HEK293 (cell line): ENCODE measurements around the gene PRICKLE3.

Experiments
- CTCF ChIA-PET: fragments of 350-600 bp; formaldehyde crosslinking; extraction: SDS; loops from one replicate; lab custom pipeline; 2021; ENCODE audit warnings: antibody characterized with exemption; lab: Yijun Ruan, JAX
- POLR2A ChIA-PET: fragments of 300-600 bp; formaldehyde crosslinking; extraction: SDS; loops from one replicate; lab custom pipeline; 2020; ENCODE audit warnings: antibody characterized with exemption, inconsistent platforms; lab: Yijun Ruan, JAX
- H3K27ac ChIP-seq: fragments of 200-500 bp; sonication (Bioruptor generic); 2 replicates; pipeline ENCODE4 v1.5.1; 2014; ENCODE audit warnings: low read depth, low read length, control low read depth, inconsistent platforms; ENCODE audit errors: extremely low read depth
- H3K36me3 ChIP-seq, 2 experiments: fragments of 200-500 bp in 1 of 2; sonication (Bioruptor generic) in 1 of 2; 1 replicate in 1 of 2; 2 replicates in 1 of 2; pipeline ENCODE4 v1.5.1; 2014 to 2017; ENCODE audit warnings: inconsistent platforms in 2 of 2, low read length in 2 of 2; ENCODE audit not compliant: control insufficient read depth in 2 of 2, insufficient read depth in 1 of 2
- H3K4me1 ChIP-seq: fragments of 200-500 bp; sonication (Bioruptor generic); 2 replicates; pipeline ENCODE4 v1.5.1; 2014; ENCODE audit warnings: mild to moderate bottlenecking, low read length, inconsistent platforms; ENCODE audit not compliant: control insufficient read depth, insufficient read depth
- H3K4me3 ChIP-seq: 2 replicates; pipeline ENCODE4 v1.5.1; 2011; ENCODE audit warnings: low read depth, mild to moderate bottlenecking, control low read depth, low read length, moderate library complexity
- H3K9me3 ChIP-seq: fragments of 200-500 bp; sonication (Bioruptor generic); 2 replicates; pipeline ENCODE4 v1.5.1; 2014; ENCODE audit warnings: low read depth, low read length, inconsistent platforms; ENCODE audit not compliant: control insufficient read depth, insufficient read depth
- KLF9 ChIP-seq: fragments of 450-650 bp; formaldehyde crosslinking; IDR thresholded peaks from 2 replicates; pipeline ENCODE4 v1.5.1; 2016; ENCODE audit warnings: missing biosample characterization, missing genetic modification characterization, low read depth
- PRDM1 ChIP-seq: fragments of 450-650 bp; formaldehyde crosslinking; IDR thresholded peaks from 2 replicates; pipeline ENCODE4; 2016; ENCODE audit warnings: missing biosample characterization, missing genetic modification characterization
- SP2 ChIP-seq: fragments of 450-650 bp; formaldehyde crosslinking; IDR thresholded peaks from 2 replicates; pipeline ENCODE4 v1.5.1; 2016; ENCODE audit warnings: missing biosample characterization, missing genetic modification characterization
- SP3 ChIP-seq: fragments of 450-650 bp; formaldehyde crosslinking; IDR thresholded peaks from 2 replicates; pipeline ENCODE4 v1.5.1; 2016; ENCODE audit warnings: missing biosample characterization, missing genetic modification characterization
- ZBTB20 ChIP-seq: fragments of 450-650 bp; formaldehyde crosslinking; IDR thresholded peaks from 2 replicates; pipeline ENCODE4 v1.5.1; 2016; ENCODE audit warnings: missing biosample characterization, missing genetic modification characterization
- ZEB2 ChIP-seq: fragments of 450-650 bp; formaldehyde crosslinking; IDR thresholded peaks from 2 replicates; pipeline ENCODE4 v1.5.1; 2016; ENCODE audit warnings: missing biosample characterization, missing genetic modification characterization
- ZFP69B ChIP-seq: fragments of 450-650 bp; formaldehyde crosslinking; IDR thresholded peaks from 2 replicates; pipeline ENCODE4 v1.5.1; 2016; ENCODE audit warnings: missing biosample characterization, missing genetic modification characterization
- ZNF335 ChIP-seq: fragments of 450-650 bp; formaldehyde crosslinking; conservative IDR thresholded peaks from 2 replicates; pipeline ENCODE4 v1.5.1; 2016; ENCODE audit warnings: missing biosample characterization, missing genetic modification characterization
- ZNF350 ChIP-seq: fragments of 450-650 bp; formaldehyde crosslinking; IDR thresholded peaks from 2 replicates; pipeline ENCODE4 v1.5.0; 2017; ENCODE audit warnings: missing biosample characterization, mild to moderate bottlenecking, missing genetic modification characterization
- ZNF366 ChIP-seq: fragments of 450-650 bp; formaldehyde crosslinking; conservative IDR thresholded peaks from 2 replicates; pipeline ENCODE4 v1.5.1; 2016; ENCODE audit warnings: missing biosample characterization, missing genetic modification characterization
- ZNF391 ChIP-seq: fragments of 450-650 bp; formaldehyde crosslinking; IDR thresholded peaks from 2 replicates; pipeline ENCODE4 v1.5.1; 2016; ENCODE audit warnings: low read depth, missing biosample characterization, missing genetic modification characterization, borderline replicate concordance
- ZNF48 ChIP-seq: fragments of 450-650 bp; formaldehyde crosslinking; IDR thresholded peaks from 2 replicates; pipeline ENCODE4 v1.5.1; 2016; ENCODE audit warnings: missing biosample characterization, missing genetic modification characterization
- ZNF600 ChIP-seq: fragments of 450-650 bp; formaldehyde crosslinking; IDR thresholded peaks from 2 replicates; pipeline ENCODE4 v1.5.1; 2016; ENCODE audit warnings: missing biosample characterization, missing genetic modification characterization
- ZNF623 ChIP-seq: fragments of 450-650 bp; formaldehyde crosslinking; IDR thresholded peaks from 2 replicates; pipeline ENCODE4 v1.5.1; 2016; ENCODE audit warnings: missing biosample characterization, missing genetic modification characterization
- ZNF660 ChIP-seq: fragments of 450-650 bp; IDR thresholded peaks from 2 replicates; pipeline ENCODE4 v1.5.1; 2018; ENCODE audit warnings: missing biosample characterization, mild to moderate bottlenecking, missing genetic modification characterization
- TF ChIP-seq, protein P1 (sequence below): fragments of 450-650 bp; formaldehyde crosslinking; IDR thresholded peaks from 2 replicates; pipeline ENCODE4 v1.5.1; 2016; ENCODE audit warnings: missing biosample characterization, missing genetic modification characterization
- TF ChIP-seq, protein P2 (sequence below): fragments of 450-650 bp; formaldehyde crosslinking; IDR thresholded peaks from 2 replicates; pipeline ENCODE4 v1.5.1; 2016; ENCODE audit warnings: missing biosample characterization, missing genetic modification characterization
- TF ChIP-seq, protein P3 (sequence below): fragments of 450-650 bp; formaldehyde crosslinking; conservative IDR thresholded peaks from 2 replicates; pipeline ENCODE4 v1.5.1; 2016; ENCODE audit warnings: low read depth, missing biosample characterization, missing genetic modification characterization
- TF ChIP-seq, protein P4 (sequence below): fragments of 450-650 bp; formaldehyde crosslinking; conservative IDR thresholded peaks from 2 replicates; pipeline ENCODE4 v1.5.1; 2016; ENCODE audit warnings: low read depth, missing biosample characterization, missing genetic modification characterization
- TF ChIP-seq, protein P5 (sequence below): fragments of 450-650 bp; IDR thresholded peaks from 2 replicates; pipeline ENCODE4 v1.5.1; 2018; ENCODE audit warnings: missing biosample characterization, missing genetic modification characterization

Gene PRICKLE3

DNA sequence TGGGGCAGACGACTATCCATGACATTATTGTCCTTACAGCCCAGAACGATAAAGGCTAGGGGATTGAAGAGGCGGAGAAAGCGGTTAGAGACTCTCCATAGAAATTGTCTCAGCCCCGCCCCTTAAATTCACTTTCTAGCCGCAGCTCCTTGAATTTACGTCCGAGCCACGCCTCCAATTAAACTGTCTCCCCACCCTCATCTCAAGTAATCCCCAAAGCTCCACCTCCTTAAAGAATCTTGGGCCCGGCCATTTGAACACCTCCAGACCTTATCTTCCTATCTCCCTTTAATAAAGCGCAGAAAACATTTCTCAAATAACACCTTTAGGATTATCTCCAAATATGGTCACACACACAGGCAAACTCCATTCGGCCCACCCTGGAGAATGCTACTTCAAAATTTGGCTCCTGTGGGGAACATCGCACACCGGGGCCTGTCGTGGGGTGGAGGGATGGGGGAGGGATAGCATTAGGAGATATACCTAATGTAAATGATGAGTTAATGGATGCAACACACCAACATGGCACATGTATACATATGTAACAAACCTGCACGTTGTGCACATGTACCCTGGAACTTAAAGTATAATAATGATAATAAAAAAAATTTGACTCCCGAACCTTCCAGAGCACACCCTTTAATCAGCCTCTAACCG, 30.8 kb downstream of the PRICKLE3 start:
- Histone ChIP-seq H3K36me3 (no peaks in the 10 kb centered on the region), H3K27ac (peak overlapping the region; percentile 79), H3K4me3 (no peak overlapping the region), H3K9me3 (no peaks in the 10 kb centered on the region), H3K4me1 (no peaks in the 10 kb centered on the region)
- CTCF ChIA-PET: interaction anchor here (0.5 to 1.0 kb wide), 15 partner anchors 10 to 1019 kb away, joined by 3 to 14 read pairs (median 4); partner anchors contain the start of gene GPKOW
- POLR2A ChIA-PET: interaction anchor here (0.6 to 1.0 kb wide), 5 partner anchors 11 to 36 kb away, joined by 3 to 10 read pairs (median 5); partner anchors contain the start of gene PLP2
- TF ChIP-seq ZNF48 (tag by site-specific recombination): no peak
- TF ChIP-seq ZFP69B: peak; percentile 60; the same call in 1 of the 2 replicates
- TF ChIP-seq, protein P1, sequence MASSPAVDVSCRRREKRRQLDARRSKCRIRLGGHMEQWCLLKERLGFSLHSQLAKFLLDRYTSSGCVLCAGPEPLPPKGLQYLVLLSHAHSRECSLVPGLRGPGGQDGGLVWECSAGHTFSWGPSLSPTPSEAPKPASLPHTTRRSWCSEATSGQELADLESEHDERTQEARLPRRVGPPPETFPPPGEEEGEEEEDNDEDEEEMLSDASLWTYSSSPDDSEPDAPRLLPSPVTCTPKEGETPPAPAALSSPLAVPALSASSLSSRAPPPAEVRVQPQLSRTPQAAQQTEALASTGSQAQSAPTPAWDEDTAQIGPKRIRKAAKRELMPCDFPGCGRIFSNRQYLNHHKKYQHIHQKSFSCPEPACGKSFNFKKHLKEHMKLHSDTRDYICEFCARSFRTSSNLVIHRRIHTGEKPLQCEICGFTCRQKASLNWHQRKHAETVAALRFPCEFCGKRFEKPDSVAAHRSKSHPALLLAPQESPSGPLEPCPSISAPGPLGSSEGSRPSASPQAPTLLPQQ (tag by site-specific recombination): peak; percentile 41
- TF ChIP-seq SP3 (tag by site-specific recombination): no peak
- peak; percentile 55; the same call in 1 of the 2 replicates for TF ChIP-seq PRDM1 (tag by site-specific recombination)
- no peak for TF ChIP-seq ZNF335
- peak; percentile 10; the same call in 1 of the 2 replicates for TF ChIP-seq ZNF391 (tag by site-specific recombination)
- TF ChIP-seq ZNF623 (tag by site-specific recombination): peak; percentile 18; the same call in 1 of the 2 replicates
- peak; percentile 17 for TF ChIP-seq SP2 (tag by site-specific recombination)
- TF ChIP-seq KLF9: peak; percentile 14; the same call in 1 of the 2 replicates
- TF ChIP-seq ZNF660 (tag by site-specific recombination): no peak; the same call in 1 of the 2 replicates
- TF ChIP-seq, protein P2, sequence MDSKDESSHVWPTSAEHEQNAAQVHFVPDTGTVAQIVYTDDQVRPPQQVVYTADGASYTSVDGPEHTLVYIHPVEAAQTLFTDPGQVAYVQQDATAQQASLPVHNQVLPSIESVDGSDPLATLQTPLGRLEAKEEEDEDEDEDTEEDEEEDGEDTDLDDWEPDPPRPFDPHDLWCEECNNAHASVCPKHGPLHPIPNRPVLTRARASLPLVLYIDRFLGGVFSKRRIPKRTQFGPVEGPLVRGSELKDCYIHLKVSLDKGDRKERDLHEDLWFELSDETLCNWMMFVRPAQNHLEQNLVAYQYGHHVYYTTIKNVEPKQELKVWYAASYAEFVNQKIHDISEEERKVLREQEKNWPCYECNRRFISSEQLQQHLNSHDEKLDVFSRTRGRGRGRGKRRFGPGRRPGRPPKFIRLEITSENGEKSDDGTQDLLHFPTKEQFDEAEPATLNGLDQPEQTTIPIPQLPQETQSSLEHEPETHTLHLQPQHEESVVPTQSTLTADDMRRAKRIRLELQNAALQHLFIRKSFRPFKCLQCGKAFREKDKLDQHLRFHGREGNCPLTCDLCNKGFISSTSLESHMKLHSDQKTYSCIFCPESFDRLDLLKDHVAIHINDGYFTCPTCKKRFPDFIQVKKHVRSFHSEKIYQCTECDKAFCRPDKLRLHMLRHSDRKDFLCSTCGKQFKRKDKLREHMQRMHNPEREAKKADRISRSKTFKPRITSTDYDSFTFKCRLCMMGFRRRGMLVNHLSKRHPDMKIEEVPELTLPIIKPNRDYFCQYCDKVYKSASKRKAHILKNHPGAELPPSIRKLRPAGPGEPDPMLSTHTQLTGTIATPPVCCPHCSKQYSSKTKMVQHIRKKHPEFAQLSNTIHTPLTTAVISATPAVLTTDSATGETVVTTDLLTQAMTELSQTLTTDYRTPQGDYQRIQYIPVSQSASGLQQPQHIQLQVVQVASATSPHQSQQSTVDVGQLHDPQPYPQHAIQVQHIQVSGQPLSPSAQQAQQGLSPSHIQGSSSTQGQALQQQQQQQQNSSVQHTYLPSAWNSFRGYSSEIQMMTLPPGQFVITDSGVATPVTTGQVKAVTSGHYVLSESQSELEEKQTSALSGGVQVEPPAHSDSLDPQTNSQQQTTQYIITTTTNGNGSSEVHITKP: peak; percentile 98
- peak; percentile 71 for TF ChIP-seq ZEB2 (tag by site-specific recombination)
- TF ChIP-seq, protein P3, sequence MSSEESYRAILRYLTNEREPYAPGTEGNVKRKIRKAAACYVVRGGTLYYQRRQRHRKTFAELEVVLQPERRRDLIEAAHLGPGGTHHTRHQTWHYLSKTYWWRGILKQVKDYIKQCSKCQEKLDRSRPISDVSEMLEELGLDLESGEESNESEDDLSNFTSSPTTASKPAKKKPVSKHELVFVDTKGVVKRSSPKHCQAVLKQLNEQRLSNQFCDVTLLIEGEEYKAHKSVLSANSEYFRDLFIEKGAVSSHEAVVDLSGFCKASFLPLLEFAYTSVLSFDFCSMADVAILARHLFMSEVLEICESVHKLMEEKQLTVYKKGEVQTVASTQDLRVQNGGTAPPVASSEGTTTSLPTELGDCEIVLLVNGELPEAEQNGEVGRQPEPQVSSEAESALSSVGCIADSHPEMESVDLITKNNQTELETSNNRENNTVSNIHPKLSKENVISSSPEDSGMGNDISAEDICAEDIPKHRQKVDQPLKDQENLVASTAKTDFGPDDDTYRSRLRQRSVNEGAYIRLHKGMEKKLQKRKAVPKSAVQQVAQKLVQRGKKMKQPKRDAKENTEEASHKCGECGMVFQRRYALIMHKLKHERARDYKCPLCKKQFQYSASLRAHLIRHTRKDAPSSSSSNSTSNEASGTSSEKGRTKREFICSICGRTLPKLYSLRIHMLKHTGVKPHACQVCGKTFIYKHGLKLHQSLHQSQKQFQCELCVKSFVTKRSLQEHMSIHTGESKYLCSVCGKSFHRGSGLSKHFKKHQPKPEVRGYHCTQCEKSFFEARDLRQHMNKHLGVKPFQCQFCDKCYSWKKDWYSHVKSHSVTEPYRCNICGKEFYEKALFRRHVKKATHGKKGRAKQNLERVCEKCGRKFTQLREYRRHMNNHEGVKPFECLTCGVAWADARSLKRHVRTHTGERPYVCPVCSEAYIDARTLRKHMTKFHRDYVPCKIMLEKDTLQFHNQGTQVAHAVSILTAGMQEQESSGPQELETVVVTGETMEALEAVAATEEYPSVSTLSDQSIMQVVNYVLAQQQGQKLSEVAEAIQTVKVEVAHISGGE (tag by site-specific recombination): 0 out of 2 replicates have a peak, but pooled peaks have one; percentile 16
- peak; percentile 70; the same call in 1 of the 2 replicates for TF ChIP-seq ZNF350 (tag by site-specific recombination)
- TF ChIP-seq ZNF366 (tag by site-specific recombination): peak; percentile 83
- TF ChIP-seq, protein P4, sequence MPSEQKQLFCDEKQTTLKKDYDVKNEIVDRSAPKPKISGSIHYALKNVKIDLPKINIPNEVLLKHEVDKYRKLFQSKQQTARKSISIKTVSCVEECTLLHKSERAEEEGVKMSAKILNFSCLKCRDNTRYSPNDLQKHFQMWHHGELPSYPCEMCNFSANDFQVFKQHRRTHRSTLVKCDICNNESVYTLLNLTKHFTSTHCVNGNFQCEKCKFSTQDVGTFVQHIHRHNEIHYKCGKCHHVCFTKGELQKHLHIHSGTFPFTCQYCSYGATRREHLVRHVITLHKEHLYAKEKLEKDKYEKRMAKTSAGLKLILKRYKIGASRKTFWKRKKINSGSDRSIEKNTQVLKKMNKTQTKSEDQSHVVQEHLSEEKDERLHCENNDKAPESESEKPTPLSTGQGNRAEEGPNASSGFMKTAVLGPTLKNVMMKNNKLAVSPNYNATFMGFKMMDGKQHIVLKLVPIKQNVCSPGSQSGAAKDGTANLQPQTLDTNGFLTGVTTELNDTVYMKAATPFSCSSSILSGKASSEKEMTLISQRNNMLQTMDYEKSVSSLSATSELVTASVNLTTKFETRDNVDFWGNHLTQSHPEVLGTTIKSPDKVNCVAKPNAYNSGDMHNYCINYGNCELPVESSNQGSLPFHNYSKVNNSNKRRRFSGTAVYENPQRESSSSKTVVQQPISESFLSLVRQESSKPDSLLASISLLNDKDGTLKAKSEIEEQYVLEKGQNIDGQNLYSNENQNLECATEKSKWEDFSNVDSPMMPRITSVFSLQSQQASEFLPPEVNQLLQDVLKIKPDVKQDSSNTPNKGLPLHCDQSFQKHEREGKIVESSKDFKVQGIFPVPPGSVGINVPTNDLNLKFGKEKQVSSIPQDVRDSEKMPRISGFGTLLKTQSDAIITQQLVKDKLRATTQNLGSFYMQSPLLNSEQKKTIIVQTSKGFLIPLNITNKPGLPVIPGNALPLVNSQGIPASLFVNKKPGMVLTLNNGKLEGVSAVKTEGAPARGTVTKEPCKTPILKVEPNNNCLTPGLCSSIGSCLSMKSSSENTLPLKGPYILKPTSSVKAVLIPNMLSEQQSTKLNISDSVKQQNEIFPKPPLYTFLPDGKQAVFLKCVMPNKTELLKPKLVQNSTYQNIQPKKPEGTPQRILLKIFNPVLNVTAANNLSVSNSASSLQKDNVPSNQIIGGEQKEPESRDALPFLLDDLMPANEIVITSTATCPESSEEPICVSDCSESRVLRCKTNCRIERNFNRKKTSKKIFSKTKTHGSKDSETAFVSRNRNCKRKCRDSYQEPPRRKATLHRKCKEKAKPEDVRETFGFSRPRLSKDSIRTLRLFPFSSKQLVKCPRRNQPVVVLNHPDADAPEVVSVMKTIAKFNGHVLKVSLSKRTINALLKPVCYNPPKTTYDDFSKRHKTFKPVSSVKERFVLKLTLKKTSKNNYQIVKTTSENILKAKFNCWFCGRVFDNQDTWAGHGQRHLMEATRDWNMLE (tag by site-specific recombination): 0 out of 2 replicates have a peak, but pooled peaks have one; percentile 11
- peak; percentile 73; the same call in 1 of the 2 replicates for TF ChIP-seq ZNF600
- TF ChIP-seq ZBTB20: peak; percentile 43; the same call in 1 of the 2 replicates
- TF ChIP-seq, protein P5, sequence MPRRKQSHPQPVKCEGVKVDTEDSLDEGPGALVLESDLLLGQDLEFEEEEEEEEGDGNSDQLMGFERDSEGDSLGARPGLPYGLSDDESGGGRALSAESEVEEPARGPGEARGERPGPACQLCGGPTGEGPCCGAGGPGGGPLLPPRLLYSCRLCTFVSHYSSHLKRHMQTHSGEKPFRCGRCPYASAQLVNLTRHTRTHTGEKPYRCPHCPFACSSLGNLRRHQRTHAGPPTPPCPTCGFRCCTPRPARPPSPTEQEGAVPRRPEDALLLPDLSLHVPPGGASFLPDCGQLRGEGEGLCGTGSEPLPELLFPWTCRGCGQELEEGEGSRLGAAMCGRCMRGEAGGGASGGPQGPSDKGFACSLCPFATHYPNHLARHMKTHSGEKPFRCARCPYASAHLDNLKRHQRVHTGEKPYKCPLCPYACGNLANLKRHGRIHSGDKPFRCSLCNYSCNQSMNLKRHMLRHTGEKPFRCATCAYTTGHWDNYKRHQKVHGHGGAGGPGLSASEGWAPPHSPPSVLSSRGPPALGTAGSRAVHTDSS (tag by site-specific recombination): no peak
